ENCODE data around the gene MAMSTR.

MAMSTR gene

DNA sequence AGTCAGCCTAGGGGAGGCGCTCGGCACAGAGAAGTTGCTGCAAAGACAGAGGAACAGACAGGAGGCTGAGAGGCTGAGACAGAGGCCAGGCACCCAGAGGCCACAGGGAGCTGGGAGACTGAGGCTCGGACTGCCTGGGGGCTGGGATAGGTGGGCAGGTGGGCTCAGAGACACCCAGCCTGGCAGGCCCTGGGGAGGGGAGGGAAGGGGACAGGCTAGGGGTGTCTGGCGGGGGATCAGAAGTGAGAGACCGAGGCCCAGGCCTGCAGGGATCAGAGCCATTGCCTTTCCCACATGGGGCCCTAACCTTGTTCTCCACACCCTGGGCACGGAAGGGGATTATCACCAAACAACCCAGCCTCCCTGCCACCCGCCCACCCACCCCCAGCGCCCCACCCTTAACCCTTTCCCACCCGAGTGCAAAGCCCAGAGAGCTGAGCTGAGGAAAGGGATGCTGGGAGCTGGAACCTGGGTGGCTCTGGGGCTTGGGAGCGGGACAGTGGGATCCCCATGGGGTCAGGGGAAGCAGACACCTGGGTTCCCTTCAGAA, 48.0 kb downstream of the MAMSTR start:
- H3K27me3 ChIP-seq = no peaks in the 10 kb centered on the region
- peaks cover 4% of the 10 kb centered on the region; the same call in 1 of the 2 replicates for H3K4me1 ChIP-seq
- H3K9me3 ChIP-seq = no peaks in the 10 kb centered on the region
- TF ChIP-seq, protein P1, sequence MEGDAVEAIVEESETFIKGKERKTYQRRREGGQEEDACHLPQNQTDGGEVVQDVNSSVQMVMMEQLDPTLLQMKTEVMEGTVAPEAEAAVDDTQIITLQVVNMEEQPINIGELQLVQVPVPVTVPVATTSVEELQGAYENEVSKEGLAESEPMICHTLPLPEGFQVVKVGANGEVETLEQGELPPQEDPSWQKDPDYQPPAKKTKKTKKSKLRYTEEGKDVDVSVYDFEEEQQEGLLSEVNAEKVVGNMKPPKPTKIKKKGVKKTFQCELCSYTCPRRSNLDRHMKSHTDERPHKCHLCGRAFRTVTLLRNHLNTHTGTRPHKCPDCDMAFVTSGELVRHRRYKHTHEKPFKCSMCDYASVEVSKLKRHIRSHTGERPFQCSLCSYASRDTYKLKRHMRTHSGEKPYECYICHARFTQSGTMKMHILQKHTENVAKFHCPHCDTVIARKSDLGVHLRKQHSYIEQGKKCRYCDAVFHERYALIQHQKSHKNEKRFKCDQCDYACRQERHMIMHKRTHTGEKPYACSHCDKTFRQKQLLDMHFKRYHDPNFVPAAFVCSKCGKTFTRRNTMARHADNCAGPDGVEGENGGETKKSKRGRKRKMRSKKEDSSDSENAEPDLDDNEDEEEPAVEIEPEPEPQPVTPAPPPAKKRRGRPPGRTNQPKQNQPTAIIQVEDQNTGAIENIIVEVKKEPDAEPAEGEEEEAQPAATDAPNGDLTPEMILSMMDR (IDR thresholded peaks at IDR 0.05; ENCODE audit: low read depth, low read length) = no peak
- H3K36me3 ChIP-seq = no peaks in the 10 kb centered on the region
- H3K4me3 ChIP-seq (ENCODE audit: low read depth, low read length) = no peak overlapping the region
- DNase-seq = no peak

DNA sequence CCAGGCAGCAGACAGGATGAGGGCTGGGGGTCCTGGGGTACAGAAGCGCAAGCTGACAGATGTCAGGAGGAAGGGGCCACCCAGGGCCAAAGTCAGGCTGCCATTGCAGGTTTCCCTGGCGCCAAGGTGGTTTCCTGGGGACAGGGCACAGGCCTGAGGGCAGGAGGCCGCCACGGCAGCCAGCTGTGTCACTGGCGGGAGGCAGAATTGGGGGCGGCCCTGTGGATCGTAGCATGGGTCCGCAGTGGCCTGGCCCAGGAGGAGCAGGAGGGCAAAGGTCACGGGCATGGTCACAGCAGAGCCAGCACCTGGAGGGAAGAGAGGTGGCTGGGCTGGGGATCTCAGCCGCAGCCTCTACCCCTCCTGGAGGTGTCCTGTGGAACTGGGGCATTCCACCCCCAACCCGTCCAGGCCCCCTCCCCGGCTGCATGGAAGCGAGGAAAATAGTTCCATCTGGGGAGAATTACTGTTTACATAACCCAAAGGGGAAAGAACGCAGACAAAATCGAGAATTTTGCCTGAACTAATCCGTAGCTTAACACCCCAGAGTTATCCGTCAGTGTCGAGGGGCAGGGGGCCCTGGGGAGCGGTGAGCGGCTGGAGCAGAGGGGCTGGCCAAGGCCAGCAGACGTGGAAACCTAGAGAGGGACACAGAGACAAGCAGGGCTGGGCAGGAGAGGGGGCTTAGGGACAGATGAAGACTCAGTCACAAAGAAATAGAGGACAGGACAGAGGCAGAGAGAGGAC, 48.7 kb downstream of the MAMSTR start:
- TF ChIP-seq, protein P1 (IDR thresholded peaks at IDR 0.05; ENCODE audit: low read depth, low read length) = no peak
- H3K27me3 ChIP-seq = no peaks in the 10 kb centered on the region

DNA sequence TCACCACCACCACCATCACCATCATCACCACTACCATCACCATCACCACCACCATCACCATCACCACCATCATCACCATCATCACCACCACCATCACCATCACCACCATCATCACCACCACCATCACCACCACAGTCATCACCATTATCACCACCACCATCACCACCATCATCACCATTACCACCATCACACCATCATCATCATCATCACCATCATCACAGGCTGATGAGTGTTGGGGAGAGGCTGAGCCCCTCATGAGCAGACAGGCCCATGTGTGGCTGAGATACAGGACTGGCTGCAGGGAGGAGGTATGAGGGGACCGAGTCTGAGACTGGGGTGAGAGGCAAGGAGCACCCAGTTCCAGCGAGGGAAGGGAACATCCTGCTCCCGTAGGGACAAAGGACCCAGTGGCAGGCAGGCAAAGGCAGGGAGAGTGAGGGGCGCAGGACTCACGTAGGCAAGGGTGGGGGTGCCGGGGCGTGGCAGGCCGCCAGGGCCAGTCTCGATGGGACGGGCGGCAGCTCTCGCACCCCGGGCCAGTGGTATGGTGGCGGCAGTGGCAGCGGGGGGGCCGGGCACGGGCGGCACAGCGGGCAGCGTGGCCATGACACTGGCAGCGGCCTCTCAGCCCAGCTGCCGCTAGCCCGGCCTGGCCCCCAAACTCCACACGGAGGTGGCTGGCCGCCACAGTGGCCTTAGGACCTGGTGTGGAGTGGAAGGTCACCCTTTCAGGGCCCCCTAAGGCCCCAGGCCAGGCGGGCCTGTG, 49.4 kb downstream of the MAMSTR start:
- DNase-seq = no peak
- H3K4me1 ChIP-seq = no peaks in the 10 kb centered on the region
- no peaks in the 10 kb centered on the region for H3K36me3 ChIP-seq
- H3K27me3 ChIP-seq = no peaks in the 10 kb centered on the region
- no peak overlapping the region for H3K4me3 ChIP-seq (ENCODE audit: low read depth, low read length)
- TF ChIP-seq, protein P1 (IDR thresholded peaks at IDR 0.05; ENCODE audit: low read depth, low read length) = no peak
- no peaks in the 10 kb centered on the region for H3K9me3 ChIP-seq

More for the DNA sequence above, 48.7 kb downstream of the MAMSTR start:
- H3K4me3 ChIP-seq (ENCODE audit: low read depth, low read length) = no peak overlapping the region
- peaks cover 4% of the 10 kb centered on the region; the same call in 1 of the 2 replicates for H3K4me1 ChIP-seq
- DNase-seq = no peak
- no peaks in the 10 kb centered on the region for H3K36me3 ChIP-seq
- no peaks in the 10 kb centered on the region for H3K9me3 ChIP-seq

DNA sequence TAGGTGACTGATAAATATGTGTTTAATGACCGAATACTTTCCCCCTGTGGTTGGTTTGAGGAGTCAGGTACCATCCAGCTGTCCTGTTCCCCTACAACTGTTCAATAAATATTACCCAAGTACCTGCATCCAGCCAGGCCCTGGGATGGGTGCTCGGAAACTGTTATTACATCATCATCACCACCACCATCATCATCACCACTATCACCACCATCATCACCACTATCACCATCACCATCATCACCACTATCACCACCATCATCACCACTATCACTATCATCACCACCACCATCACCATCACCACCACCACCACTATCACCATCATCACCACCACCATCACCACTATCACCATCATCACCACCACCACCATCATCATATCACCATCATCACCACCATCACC, 50.8 kb downstream of the MAMSTR start:
- Histone ChIP-seq H3K9me3 (no peaks in the 10 kb centered on the region), H3K36me3 (no peaks in the 10 kb centered on the region), H3K27me3 (no peaks in the 10 kb centered on the region), H3K4me3 (ENCODE audit: low read depth, low read length) (no peak overlapping the region), H3K4me1 (no peaks in the 10 kb centered on the region)
- no peak for DNase-seq
- TF ChIP-seq, protein P1 (IDR thresholded peaks at IDR 0.05; ENCODE audit: low read depth, low read length) = no peak

DNA sequence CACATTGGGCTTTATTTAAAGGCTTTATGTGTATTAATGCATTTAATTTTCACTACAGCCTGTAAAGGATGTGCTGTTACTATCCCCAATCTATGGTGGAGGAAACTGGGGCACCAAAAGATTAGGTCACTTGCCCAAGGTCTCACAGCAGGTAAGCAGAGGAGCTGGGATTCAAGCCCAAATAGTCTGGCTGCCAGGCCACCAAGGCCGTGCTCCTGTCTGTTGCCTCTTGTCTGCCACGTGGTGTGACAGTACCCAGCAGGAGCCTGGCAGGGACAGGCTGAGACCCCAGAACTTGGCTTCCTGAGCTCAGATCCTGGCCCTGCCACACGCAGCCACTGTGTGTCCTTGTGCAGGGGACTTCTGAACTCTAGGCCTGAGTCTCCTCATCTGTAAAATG, 51.2 kb downstream of the MAMSTR start:
- Histone ChIP-seq H3K36me3 (no peaks in the 10 kb centered on the region), H3K9me3 (no peaks in the 10 kb centered on the region), H3K27me3 (no peaks in the 10 kb centered on the region), H3K4me1 (no peaks in the 10 kb centered on the region), H3K4me3 (ENCODE audit: low read depth, low read length) (no peak overlapping the region)
- DNase-seq = no peak
- TF ChIP-seq, protein P1 (IDR thresholded peaks at IDR 0.05; ENCODE audit: low read depth, low read length) = no peak

Measured in BE2C (cell line).